Astrocyte (in vitro differentiated cells and primary cell): ENCODE results near the gene FGD5. TPM values are rescaled to one million over a fixed set of nuclear protein-coding genes. Genes with fewer than 3 reads are reported as not detected.

Source experiments
- DNase-seq: peaks from one replicate; pipeline ENCODE4 v3.0.0-alpha.2; 2010; ENCODE audit warnings: low read depth
- FAIRE-seq: peaks from 2 replicates; lab custom pipeline; 2011; peaks lifted over from hg19 to GRCh38; lab: Jason Lieb, UNC
- H2AFZ ChIP-seq: 2 replicates; pipeline ENCODE4 v1.6.0; 2012; ENCODE audit warnings: low read depth, low read length, inconsistent platforms
- H3K27ac ChIP-seq: 2 replicates; pipeline ENCODE4 v1.5.1; 2011; ENCODE audit warnings: low read depth, low read length, inconsistent platforms
- H3K27me3 ChIP-seq: 2 replicates; pipeline ENCODE4 v1.6.0; 2011; ENCODE audit warnings: low read length, inconsistent platforms; ENCODE audit not compliant: insufficient read depth
- H3K36me3 ChIP-seq: 2 replicates; pipeline ENCODE4 v1.5.1; 2011; ENCODE audit warnings: low read length, inconsistent platforms; ENCODE audit not compliant: insufficient read depth
- H3K4me1 ChIP-seq: 2 replicates; pipeline ENCODE4 v1.5.1; 2011; ENCODE audit warnings: low read length, inconsistent platforms; ENCODE audit not compliant: insufficient read depth
- H3K4me2 ChIP-seq: 2 replicates; pipeline ENCODE4 v1.6.0; 2012; ENCODE audit warnings: low read length, inconsistent platforms
- H3K4me3 ChIP-seq: 2 replicates; pipeline ENCODE4 v1.5.1; 2011; ENCODE audit warnings: low read depth, mild to moderate bottlenecking, low read length, inconsistent platforms; ENCODE audit not compliant: insufficient read depth
- H3K79me2 ChIP-seq: 2 replicates; pipeline ENCODE4 v1.6.0; 2012; ENCODE audit warnings: mild to moderate bottlenecking, low read length, inconsistent platforms; ENCODE audit not compliant: insufficient read depth
- H3K9ac ChIP-seq: 2 replicates; pipeline ENCODE4 v1.6.0; 2012; ENCODE audit warnings: mild to moderate bottlenecking, low read length, inconsistent platforms
- H3K9me3 ChIP-seq: 2 replicates; pipeline ENCODE4 v1.5.1; 2012; ENCODE audit warnings: low read depth, mild to moderate bottlenecking, low read length, inconsistent platforms; ENCODE audit not compliant: insufficient read depth
- H4K20me1 ChIP-seq: 2 replicates; pipeline ENCODE4 v1.6.0; 2012; ENCODE audit warnings: low read length, inconsistent platforms; ENCODE audit not compliant: insufficient read depth
- H3K27ac Mint-ChIP-seq: one replicate; pipeline ENCODE4 v1.8.0; 2021; ENCODE audit warnings: mild to moderate bottlenecking, mixed read lengths; ENCODE audit not compliant: unreplicated experiment
- H3K27me3 Mint-ChIP-seq: one replicate; pipeline ENCODE4 v1.8.0; 2021; ENCODE audit warnings: low read depth, mixed read lengths; ENCODE audit not compliant: unreplicated experiment
- H3K36me3 Mint-ChIP-seq: one replicate; pipeline ENCODE4 v1.8.0; 2021; ENCODE audit warnings: low read depth, mixed read lengths; ENCODE audit not compliant: unreplicated experiment
- H3K4me1 Mint-ChIP-seq: one replicate; pipeline ENCODE4 v1.8.0; 2021; ENCODE audit warnings: low read depth, mixed read lengths; ENCODE audit not compliant: unreplicated experiment
- H3K4me3 Mint-ChIP-seq: one replicate; pipeline ENCODE4 v1.8.0; 2021; ENCODE audit warnings: mild to moderate bottlenecking, moderate library complexity, mixed read lengths; ENCODE audit not compliant: unreplicated experiment
- H3K9me3 Mint-ChIP-seq: one replicate; pipeline ENCODE4 v1.8.0; 2021; ENCODE audit warnings: mild to moderate bottlenecking, mixed read lengths; ENCODE audit not compliant: unreplicated experiment
- CTCF ChIP-seq: IDR thresholded peaks from 2 replicates; pipeline ENCODE4 v1.5.1; 2011; ENCODE audit warnings: low read depth, mild to moderate bottlenecking, inconsistent platforms, low read length, moderate library complexity; ENCODE audit not compliant: insufficient read depth
- EZH2 ChIP-seq: IDR thresholded peaks from 2 replicates; pipeline ENCODE4 v1.6.1; 2012; ENCODE audit warnings: mild to moderate bottlenecking, low read length, inconsistent platforms; ENCODE audit not compliant: insufficient read depth
- total RNA-seq: library from RNA; stranded (reverse); gene quantifications from 2 replicates; pipeline ENCODE4 v1.2.1, GENCODE V29; 2021

FGD5 gene
- total RNA-seq, 1 donor from 2014 or later = 2.0 TPM

DNA sequence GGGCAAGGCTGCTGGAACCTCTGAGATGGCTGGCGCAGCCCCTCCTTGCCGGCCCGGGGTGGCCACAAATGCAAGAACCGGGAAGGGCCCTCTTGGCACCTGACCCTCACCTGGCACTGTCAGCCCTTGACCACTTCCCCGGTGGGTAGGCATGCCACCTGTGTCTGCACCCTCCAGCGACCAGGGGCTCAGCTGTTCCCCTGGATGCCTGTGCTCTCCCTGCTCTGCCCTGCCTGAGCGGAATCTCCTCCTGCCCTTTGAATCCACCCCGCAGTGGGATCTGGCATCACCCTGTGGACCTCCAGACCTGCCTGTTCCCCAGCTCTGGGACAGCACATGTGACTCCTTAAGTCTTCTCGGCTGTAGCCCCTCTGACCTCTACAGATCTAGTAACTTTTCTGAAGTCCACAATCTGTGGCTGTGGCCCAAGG is 26.1 kb upstream of the FGD5 start:
- no peak overlapping the region for H3K27ac Mint-ChIP-seq
- no peak for DNase-seq
- no peak for FAIRE-seq
- H3K4me3 ChIP-seq = no peak overlapping the region
- TF ChIP-seq EZH2 = no peak
- no peak for TF ChIP-seq CTCF
- H3K9me3 Mint-ChIP-seq = no peaks in the 10 kb centered on the region
- no peak overlapping the region for H3K4me2 ChIP-seq
- no peaks in the 10 kb centered on the region for H3K79me2 ChIP-seq
- no peak overlapping the region for H2AFZ ChIP-seq
- no peaks in the 10 kb centered on the region for H3K36me3 ChIP-seq
- H3K9ac ChIP-seq = no peak overlapping the region
- no peaks in the 10 kb centered on the region for H3K9me3 ChIP-seq
- H3K27me3 ChIP-seq = peaks cover 20% of the 10 kb centered on the region
- no peaks in the 10 kb centered on the region for H3K36me3 Mint-ChIP-seq
- H3K4me3 Mint-ChIP-seq = no peak overlapping the region
- no peaks in the 10 kb centered on the region for H4K20me1 ChIP-seq
- peaks cover 45% of the 10 kb centered on the region for H3K27me3 Mint-ChIP-seq
- H3K4me1 Mint-ChIP-seq = peaks cover 2% of the 10 kb centered on the region
- no peak overlapping the region for H3K27ac ChIP-seq
- H3K4me1 ChIP-seq = peaks cover 8% of the 10 kb centered on the region

GRCh38 chr3:14793126-14793857 is 25.5 kb upstream of the FGD5 start:
- no peak overlapping the region for H2AFZ ChIP-seq
- Mint-ChIP-seq H3K27me3 (peaks cover 44% of the 10 kb centered on the region), H3K4me3 (no peak overlapping the region), H3K27ac (no peak overlapping the region), H3K9me3 (peaks cover 1% of the 10 kb centered on the region), H3K36me3 (no peaks in the 10 kb centered on the region), H3K4me1 (peaks cover 2% of the 10 kb centered on the region)
- H3K27ac ChIP-seq = no peak overlapping the region
- peaks cover 8% of the 10 kb centered on the region for H3K4me1 ChIP-seq
- no peaks in the 10 kb centered on the region for H3K79me2 ChIP-seq
- no peak overlapping the region for H3K4me2 ChIP-seq
- TF ChIP-seq EZH2 (no peak), CTCF (no peak)
- DNase-seq (no peak), FAIRE-seq (no peak)
- H3K9ac ChIP-seq = no peak overlapping the region
- no peaks in the 10 kb centered on the region for H3K9me3 ChIP-seq
- no peaks in the 10 kb centered on the region for H4K20me1 ChIP-seq
- no peaks in the 10 kb centered on the region for H3K36me3 ChIP-seq
- peaks cover 23% of the 10 kb centered on the region for H3K27me3 ChIP-seq
- H3K4me3 ChIP-seq = no peak overlapping the region

DNA sequence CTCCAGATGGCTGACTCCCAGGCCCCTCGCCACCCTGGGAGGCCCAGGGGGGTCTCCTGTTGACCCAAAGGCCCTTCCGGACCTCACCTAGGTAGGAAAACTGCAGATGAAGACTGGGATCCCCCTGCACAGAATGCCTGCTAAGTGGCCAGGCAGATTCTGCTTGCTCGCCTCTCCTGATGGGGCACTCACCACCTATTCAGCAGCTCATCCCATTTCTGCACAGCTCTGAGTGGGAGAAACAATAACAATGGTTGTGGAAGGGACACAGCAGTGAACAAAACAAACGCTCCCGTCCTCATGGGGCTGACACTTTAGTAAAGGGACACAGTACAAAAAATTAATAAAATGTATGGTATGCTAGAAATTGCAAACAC is 24.9 kb upstream of the FGD5 start:
- H3K27me3 Mint-ChIP-seq = peaks cover 47% of the 10 kb centered on the region
- H3K36me3 Mint-ChIP-seq = no peaks in the 10 kb centered on the region
- no peak for TF ChIP-seq CTCF
- TF ChIP-seq EZH2 = no peak
- no peak overlapping the region for H3K4me3 ChIP-seq
- FAIRE-seq (no peak), DNase-seq (no peak)
- H4K20me1 ChIP-seq = no peaks in the 10 kb centered on the region
- no peak overlapping the region for H3K27ac ChIP-seq
- peaks cover 23% of the 10 kb centered on the region for H3K27me3 ChIP-seq
- no peak overlapping the region for H3K27ac Mint-ChIP-seq
- no peaks in the 10 kb centered on the region for H3K79me2 ChIP-seq
- H3K9ac ChIP-seq = no peak overlapping the region
- H3K4me3 Mint-ChIP-seq = no peak overlapping the region
- peaks cover 2% of the 10 kb centered on the region for H3K4me1 Mint-ChIP-seq
- no peaks in the 10 kb centered on the region for H3K36me3 ChIP-seq
- H3K9me3 Mint-ChIP-seq = peaks cover 2% of the 10 kb centered on the region
- H3K4me2 ChIP-seq = no peak overlapping the region
- H2AFZ ChIP-seq = no peak overlapping the region
- H3K9me3 ChIP-seq = no peaks in the 10 kb centered on the region
- peaks cover 8% of the 10 kb centered on the region for H3K4me1 ChIP-seq
